Measurements from ENCODE around the gene SYTL3. TPM values are rescaled to one million over a fixed set of nuclear protein-coding genes. Genes with fewer than 3 reads are reported as not detected.
"Not testable (repeated sequence)": the region's sequence is repeated elsewhere in the genome, so short reads cannot be mapped to it uniquely, and the experiment has no call there.

SYTL3 gene
- total RNA-seq, 2 experiments from 2014 or later, result 106 to 112 TPM

DNA sequence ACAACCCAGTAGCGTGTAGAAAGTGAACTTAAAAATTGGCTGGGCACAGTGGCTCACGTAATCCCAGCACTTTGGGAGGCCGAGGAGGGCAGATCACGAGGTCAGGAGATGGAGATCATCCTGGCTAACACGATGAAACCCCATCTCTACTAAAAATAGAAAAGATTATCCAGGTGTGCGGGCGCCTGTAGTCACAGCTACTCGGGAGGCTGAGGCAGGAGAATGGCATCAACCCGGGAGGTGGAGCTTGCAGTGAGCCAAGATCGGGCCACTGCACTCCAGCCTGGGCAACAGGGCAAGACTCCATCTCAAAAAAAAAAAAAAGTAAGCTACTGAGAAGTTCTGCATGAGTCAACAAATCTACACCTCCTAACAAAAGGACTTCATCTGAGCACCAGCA, 142.7 kb downstream of the SYTL3 start:
- Mint-ChIP-seq H3K27ac (peak overlapping the region; percentile 16), H3K36me3 (peaks cover 30% of the 10 kb centered on the region), H3K4me1 (peaks cover 81% of the 10 kb centered on the region)
- not testable (repeated sequence) for H3K4me3 Mint-ChIP-seq; ATAC-seq; H3K27me3 Mint-ChIP-seq; H3K9me3 Mint-ChIP-seq (ENCODE audit: low read depth); DNase-seq
- CTCF ChIA-PET, result interaction anchor here (0.7 to 1.7 kb wide), 20 partner anchors 10 to 342 kb away, joined by 3 to 8 read pairs (median 4); no protein-coding TSS in a partner anchor

DNA sequence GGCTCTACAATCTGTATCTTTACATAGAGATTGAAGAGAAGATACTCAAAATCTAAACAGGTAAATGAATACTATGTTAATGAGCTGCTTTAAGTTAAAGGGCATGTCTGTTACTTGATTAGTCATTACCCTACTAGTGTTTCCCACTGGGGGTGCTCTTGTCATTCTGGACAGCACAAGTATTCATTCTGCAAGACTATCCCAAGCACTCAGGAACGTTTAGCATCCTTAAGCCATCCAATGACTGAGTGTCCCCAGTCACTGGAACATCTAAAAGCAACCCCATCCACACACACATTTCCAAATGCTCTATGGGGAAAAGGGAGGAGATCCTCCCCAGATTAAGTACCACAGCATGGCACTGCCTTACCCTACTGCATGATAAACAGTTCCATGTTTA, 143.6 kb downstream of the SYTL3 start:
- Mint-ChIP-seq H3K27me3 (no peaks in the 10 kb centered on the region), H3K9me3 (ENCODE audit: low read depth) (no peaks in the 10 kb centered on the region), H3K36me3 (peaks cover 28% of the 10 kb centered on the region), H3K4me3 (no peak overlapping the region), H3K4me1 (peaks cover 84% of the 10 kb centered on the region), H3K27ac (peak overlapping the region; percentile 32)
- CTCF ChIA-PET, result interaction anchor here (0.6 to 2.1 kb wide), 30 partner anchors 11 to 343 kb away, joined by 3 to 11 read pairs (median 4); no protein-coding TSS in a partner anchor
- DNase-seq (no peak), ATAC-seq (peak; percentile 56)

DNA sequence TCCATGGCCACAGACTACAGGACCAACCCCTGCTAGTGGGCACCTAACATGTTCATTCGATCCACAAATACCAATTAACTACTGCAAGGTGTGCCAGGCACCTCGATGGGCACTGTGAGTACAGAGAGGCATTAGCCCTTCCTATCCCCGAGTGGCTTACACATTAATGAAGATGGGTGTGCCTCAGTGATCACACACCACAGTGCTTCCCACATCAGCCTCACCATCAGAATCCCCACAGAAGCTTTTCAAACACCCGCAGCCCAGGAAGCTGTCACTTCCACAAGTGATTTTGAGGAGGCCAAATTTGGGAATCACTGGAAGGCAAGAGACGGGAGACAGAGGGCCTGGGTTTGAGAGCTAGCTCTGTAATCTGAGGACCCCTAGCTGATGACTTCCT, 145.7 kb downstream of the SYTL3 start:
- no peaks in the 10 kb centered on the region for H3K9me3 Mint-ChIP-seq (ENCODE audit: low read depth)
- no peaks in the 10 kb centered on the region for H3K27me3 Mint-ChIP-seq
- H3K27ac Mint-ChIP-seq, result no peak overlapping the region
- H3K4me1 Mint-ChIP-seq, result peaks cover 83% of the 10 kb centered on the region
- CTCF ChIA-PET, result interaction anchor here (0.7 to 2.1 kb wide), 6 partner anchors 10 to 925 kb away, joined by 3 to 11 read pairs (median 4); no protein-coding TSS in a partner anchor
- DNase-seq, result no peak
- ATAC-seq, result no peak
- peaks cover 26% of the 10 kb centered on the region for H3K36me3 Mint-ChIP-seq
- no peak overlapping the region for H3K4me3 Mint-ChIP-seq

DNA sequence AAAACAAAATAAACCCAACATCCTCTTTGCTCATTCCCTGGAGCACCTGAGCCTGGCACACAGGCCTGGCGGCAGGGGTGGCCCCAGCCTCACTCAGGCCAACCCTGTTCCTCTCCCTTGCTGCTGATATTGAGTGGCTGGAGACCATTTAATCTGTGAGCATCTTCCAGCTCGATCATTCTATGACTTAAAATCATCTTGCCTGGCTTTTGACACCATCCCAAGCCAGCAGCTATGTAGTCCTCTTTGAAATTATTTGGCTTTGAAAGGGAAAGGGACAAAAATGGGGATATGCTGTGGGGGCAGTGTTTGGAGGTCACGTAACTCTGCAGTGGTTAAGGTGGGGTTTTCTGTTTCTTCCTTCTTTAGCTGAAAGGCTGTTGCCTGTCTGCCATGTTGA, 146.5 kb downstream of the SYTL3 start:
- H3K27ac Mint-ChIP-seq, result peak overlapping the region; percentile 30
- DNase-seq, result no peak
- CTCF ChIA-PET, result interaction anchor here (1.2 kb wide), 1 partner anchor 73 kb away, joined by 4 read pairs; no protein-coding TSS in a partner anchor
- ATAC-seq, result no peak
- no peaks in the 10 kb centered on the region for H3K27me3 Mint-ChIP-seq
- no peak overlapping the region for H3K4me3 Mint-ChIP-seq
- H3K4me1 Mint-ChIP-seq, result peaks cover 81% of the 10 kb centered on the region
- peaks cover 26% of the 10 kb centered on the region for H3K36me3 Mint-ChIP-seq
- H3K9me3 Mint-ChIP-seq (ENCODE audit: low read depth), result no peaks in the 10 kb centered on the region

DNA sequence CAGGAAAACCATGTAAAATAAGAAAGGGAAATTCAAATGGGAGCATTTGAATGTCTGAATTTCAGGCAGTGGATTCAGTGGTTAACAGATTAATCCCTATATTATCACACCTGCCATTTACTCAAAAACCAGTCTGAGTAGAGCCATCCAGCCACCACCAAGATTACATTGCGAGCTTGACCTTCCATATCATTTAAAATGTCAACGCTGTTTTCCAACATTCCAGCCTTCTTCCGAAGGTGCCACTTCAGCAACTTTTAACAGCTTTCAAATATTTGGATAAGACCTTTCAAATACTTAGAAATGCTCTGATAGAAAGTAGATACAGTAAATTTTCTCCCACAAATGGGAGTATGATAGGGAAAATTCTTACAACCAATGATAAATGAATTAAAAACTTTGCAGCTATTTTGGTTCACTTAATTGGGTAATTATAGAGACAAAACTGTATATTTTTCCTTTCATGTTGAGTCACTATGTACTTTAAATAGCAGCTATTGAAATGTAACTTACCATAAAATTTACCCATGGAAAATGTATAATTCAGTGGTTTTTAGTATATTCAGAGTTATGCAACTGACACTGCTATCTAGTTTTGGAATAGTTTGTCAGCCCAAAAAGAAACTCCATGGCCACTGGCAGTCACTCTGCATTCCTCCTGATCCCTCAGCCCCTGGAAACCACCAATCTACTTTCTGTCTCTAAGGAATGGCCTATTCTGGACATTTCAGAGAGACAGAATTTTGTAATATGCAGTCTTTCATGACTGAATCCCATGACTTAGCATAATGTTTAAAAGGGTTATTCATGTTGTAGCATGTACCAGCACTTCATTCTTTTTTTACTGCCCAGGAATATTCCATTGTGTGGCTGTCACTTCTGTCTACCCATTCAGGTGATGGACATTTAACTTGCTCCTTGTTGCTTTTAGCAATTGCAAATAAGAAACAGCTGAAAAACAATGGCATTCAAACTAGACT, 147.8 kb downstream of the SYTL3 start:
- Mint-ChIP-seq H3K4me1 (peaks cover 82% of the 10 kb centered on the region), H3K9me3 (ENCODE audit: low read depth) (no peaks in the 10 kb centered on the region), H3K36me3 (peaks cover 35% of the 10 kb centered on the region), H3K4me3 (no peak overlapping the region), H3K27me3 (no peaks in the 10 kb centered on the region), H3K27ac (no peak overlapping the region)
- CTCF ChIA-PET, result interaction anchor here (1.0 to 2.4 kb wide), 3 partner anchors 8 to 21 kb away, joined by 3 to 10 read pairs (median 5); partner anchors contain the start of gene EZR
- DNase-seq (no peak), ATAC-seq (no peak)

DNA sequence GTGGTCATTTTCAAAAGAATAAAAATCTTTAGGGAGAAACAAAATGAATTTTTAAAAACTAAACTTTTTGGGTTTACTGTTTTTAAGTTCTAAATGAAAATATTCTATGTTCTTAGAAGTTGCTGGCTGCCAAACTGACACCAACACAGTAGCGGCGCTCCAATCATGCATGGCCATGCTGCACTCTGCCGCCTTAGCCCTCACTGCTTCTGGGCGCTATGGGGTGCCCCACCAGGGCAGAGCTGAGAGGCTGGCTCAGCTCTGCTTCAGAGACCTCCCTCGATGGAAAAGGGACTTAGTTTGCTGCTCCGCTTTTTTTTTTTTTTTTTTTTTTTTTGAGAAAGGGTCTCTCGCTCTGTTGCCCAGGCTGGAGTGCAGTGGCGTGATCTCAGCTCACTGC, 148.5 kb downstream of the SYTL3 start:
- H3K4me3 Mint-ChIP-seq, result no peak overlapping the region
- no peaks in the 10 kb centered on the region for H3K9me3 Mint-ChIP-seq (ENCODE audit: low read depth)
- peaks cover 38% of the 10 kb centered on the region for H3K36me3 Mint-ChIP-seq
- no peak overlapping the region for H3K27ac Mint-ChIP-seq
- H3K4me1 Mint-ChIP-seq, result peaks cover 85% of the 10 kb centered on the region
- H3K27me3 Mint-ChIP-seq, result no peaks in the 10 kb centered on the region
- DNase-seq (peak; percentile 28), ATAC-seq (no peak)
- CTCF ChIA-PET, result interaction anchor here (1.1 to 2.4 kb wide), 2 partner anchors 9 to 21 kb away, joined by 5 to 10 read pairs; partner anchors contain the start of gene EZR

DNA sequence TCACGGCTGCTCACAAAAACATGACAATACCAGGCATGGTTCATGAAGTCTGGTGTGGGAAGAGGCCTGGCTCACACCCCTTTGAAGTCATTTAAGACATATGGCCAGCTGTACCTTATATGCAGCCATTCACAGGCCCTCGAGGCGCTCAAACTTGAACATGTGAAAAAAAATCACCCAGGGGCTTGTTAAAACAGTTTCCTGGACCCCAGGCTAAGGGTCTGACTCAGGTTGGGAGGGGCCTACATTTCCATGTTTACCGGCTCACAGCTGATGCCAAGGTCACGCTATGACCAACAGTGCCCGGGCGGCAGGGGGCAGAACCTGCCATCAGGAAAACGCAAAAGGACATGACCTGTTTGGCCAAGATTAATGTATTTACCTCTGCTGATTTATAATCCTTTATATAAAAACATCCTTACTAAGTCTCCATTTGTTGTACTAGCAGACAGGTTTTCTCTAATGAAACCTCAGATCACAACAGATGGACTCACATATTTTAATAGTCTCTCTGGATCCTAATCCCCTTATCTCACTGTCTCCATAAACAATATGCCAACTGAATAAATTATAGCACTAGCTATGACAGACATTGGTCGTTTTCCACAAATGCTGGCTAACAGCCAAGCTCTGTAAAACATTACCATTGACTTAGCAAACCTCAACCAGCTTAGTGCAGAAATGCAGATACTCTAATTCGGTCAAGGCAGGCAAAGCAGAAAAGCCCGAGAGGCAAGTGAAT, 149.4 kb downstream of the SYTL3 start:
- no peak for ATAC-seq
- H3K27ac Mint-ChIP-seq, result no peak overlapping the region
- CTCF ChIA-PET, result interaction anchor here (0.8 to 2.4 kb wide), 3 partner anchors 10 to 278 kb away, joined by 3 to 10 read pairs (median 6); no protein-coding TSS in a partner anchor
- H3K9me3 Mint-ChIP-seq (ENCODE audit: low read depth), result no peaks in the 10 kb centered on the region
- no peaks in the 10 kb centered on the region for H3K27me3 Mint-ChIP-seq
- H3K4me1 Mint-ChIP-seq, result peaks cover 84% of the 10 kb centered on the region
- no peak overlapping the region for H3K4me3 Mint-ChIP-seq
- peak; percentile 36 for DNase-seq
- peaks cover 38% of the 10 kb centered on the region for H3K36me3 Mint-ChIP-seq

DNA sequence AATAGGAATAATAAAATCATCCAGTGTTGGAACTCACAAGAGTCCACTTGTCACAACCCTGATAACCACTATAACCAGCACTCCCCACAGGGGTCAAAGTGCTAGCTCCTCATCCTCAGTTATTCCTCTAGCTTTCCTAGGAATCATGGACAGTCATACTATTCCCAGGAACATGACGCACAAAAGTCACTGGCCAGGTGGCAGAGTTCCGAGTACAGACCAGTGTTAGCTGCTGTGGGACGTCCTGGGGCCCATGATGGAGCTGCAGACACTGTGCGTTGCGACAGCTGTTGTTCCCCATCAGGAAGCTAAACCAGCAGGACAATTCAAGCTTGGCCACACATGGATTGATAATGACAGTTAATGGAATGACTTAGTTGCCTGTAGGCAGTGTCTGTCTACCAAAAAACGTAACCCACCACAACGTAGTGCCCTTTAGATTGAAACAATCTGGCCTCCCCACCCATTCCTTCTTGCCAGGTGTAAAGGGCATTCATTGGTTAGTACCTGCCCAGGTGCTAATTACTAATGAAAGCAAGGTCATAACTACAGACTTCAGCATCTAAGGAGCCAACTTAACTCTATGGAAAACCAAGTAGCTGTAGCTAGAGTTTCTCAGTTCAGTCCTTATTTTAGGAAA, 151.9 kb downstream of the SYTL3 start:
- DNase-seq (no peak), ATAC-seq (no peak)
- peaks cover 46% of the 10 kb centered on the region for H3K36me3 Mint-ChIP-seq
- H3K27ac Mint-ChIP-seq, result no peak overlapping the region
- CTCF ChIA-PET, result interaction anchor here (1.8 kb wide), 1 partner anchor 12 kb away, joined by 4 read pairs; no protein-coding TSS in a partner anchor
- H3K9me3 Mint-ChIP-seq (ENCODE audit: low read depth), result no peaks in the 10 kb centered on the region
- no peak overlapping the region for H3K4me3 Mint-ChIP-seq
- H3K4me1 Mint-ChIP-seq, result peaks cover 86% of the 10 kb centered on the region
- no peaks in the 10 kb centered on the region for H3K27me3 Mint-ChIP-seq

DNA sequence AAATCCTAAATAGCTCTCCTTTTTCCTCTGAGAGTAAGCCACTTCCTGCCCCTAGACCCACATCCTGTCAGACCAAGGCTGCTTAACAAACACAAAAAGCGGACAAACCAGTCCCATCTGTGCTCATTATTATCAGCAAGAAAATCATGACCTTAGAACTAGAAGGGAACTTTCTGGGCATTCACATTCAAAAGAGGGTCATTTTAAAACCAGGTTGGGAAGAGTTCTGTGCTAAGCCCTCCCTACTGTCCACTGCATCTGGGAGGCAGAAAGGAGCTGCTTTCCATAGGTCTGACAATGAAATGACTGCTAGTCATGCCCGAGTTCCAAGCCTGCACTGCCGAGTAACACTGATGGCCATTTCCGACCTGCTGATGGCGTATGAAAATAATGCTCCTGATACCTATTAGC, 153.9 kb downstream of the SYTL3 start:
- peak overlapping the region; percentile 87 for H3K27ac Mint-ChIP-seq
- peaks cover 89% of the 10 kb centered on the region for H3K4me1 Mint-ChIP-seq
- H3K4me3 Mint-ChIP-seq, result peak overlapping the region; percentile 55
- ATAC-seq (peak; percentile 77), DNase-seq (peak; percentile 85)
- H3K9me3 Mint-ChIP-seq (ENCODE audit: low read depth), result no peaks in the 10 kb centered on the region
- peaks cover 50% of the 10 kb centered on the region for H3K36me3 Mint-ChIP-seq
- CTCF ChIA-PET, result interaction anchor here (0.8 to 1.4 kb wide), 5 partner anchors 8 to 66 kb away, joined by 3 to 8 read pairs (median 5); partner anchors contain the start of gene EZR
- H3K27me3 Mint-ChIP-seq, result no peaks in the 10 kb centered on the region

DNA sequence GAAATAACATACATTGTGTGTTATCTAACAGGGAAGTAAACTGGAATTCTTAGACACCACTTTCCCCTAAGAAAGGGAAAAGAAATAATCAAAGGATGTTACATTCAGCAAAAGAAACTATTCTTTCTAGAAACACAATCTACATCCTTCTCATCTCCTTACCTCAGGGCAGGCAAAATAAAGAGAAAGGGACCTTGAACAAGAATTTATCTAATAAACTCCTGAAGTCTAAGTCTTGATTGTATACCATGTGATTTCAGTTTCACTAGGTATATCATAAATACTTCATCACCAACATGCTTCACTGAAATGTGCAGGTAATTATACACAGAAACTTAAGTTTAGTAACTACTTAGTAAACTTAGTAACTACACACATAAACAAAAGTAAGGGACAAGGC, 154.4 kb downstream of the SYTL3 start:
- ATAC-seq, result no peak
- CTCF ChIA-PET, result interaction anchor here (1.0 to 1.4 kb wide), 4 partner anchors 8 to 66 kb away, joined by 3 to 8 read pairs (median 4); partner anchors contain the start of gene EZR
- peak overlapping the region; percentile 55 for H3K4me3 Mint-ChIP-seq
- DNase-seq, result no peak
- no peaks in the 10 kb centered on the region for H3K9me3 Mint-ChIP-seq (ENCODE audit: low read depth)
- H3K36me3 Mint-ChIP-seq, result peaks cover 52% of the 10 kb centered on the region
- peak overlapping the region; percentile 87 for H3K27ac Mint-ChIP-seq
- H3K4me1 Mint-ChIP-seq, result peaks cover 89% of the 10 kb centered on the region
- no peaks in the 10 kb centered on the region for H3K27me3 Mint-ChIP-seq

DNA sequence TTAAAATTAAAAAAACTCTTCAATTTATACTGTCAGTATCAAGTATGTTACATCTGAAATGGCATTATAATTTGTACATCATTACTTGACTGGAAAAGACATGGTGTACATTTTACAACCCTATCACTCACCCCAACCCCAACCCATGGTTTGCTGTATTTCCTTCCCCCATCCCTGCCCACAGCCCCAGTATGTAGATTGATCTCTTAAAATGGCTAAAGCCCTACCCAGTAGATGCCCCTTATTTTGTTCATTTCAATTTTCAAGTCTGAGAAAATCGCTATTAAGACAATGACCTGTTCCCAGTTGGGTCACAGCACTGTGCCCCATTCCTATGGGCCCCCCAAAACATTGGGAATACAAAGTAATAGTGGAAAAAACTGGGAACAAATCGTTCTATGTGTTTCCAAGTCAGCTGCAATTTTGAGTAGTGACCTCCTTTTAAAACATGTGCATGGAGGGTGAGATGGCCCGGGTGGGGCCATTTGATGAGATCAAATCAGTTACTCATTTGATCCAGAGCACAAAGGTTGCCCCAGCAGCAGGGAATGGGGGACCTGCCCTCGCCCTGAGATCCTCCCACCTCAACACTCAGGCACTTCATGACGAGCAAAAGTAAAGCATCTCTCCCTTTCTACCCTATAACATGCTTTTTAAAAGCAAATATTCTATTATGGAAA, 156.0 kb downstream of the SYTL3 start:
- CTCF ChIA-PET, result interaction anchor here (1.1 kb wide), 1 partner anchor 63 kb away, joined by 3 read pairs; no protein-coding TSS in a partner anchor
- Mint-ChIP-seq H3K27me3 (no peaks in the 10 kb centered on the region), H3K4me1 (peaks cover 91% of the 10 kb centered on the region), H3K9me3 (ENCODE audit: low read depth) (no peaks in the 10 kb centered on the region), H3K36me3 (peaks cover 62% of the 10 kb centered on the region), H3K4me3 (no peak overlapping the region), H3K27ac (peak overlapping the region; percentile 66)
- ATAC-seq (no peak), DNase-seq (no peak)

All from activated CD8-positive, alpha-beta memory T cell treated with anti-CD3 and anti-CD28 coated beads, Interleukin-2, amount 10 ng/mL, durations not matched to agents 7 days and 5 days (primary cell).